ENCODE data around the gene AIM2. TPM values are rescaled to one million over a fixed set of nuclear protein-coding genes. Genes with fewer than 3 reads are reported as not detected.
"Not testable (repeated sequence)": the region's sequence is repeated elsewhere in the genome, so short reads cannot be mapped to it uniquely, and the experiment has no call there.

AIM2 gene
- total RNA-seq, 1 experiment from 2014 or later, result 1.1 TPM

GRCh38 chr1:159030311-159030710, 46.3 kb downstream of the AIM2 start:
- H3K9me3 Mint-ChIP-seq, result peaks cover 0 to 7% of the 10 kb centered on the region in 2 experiments; a peak in 2 of 5 replicates
- TF ChIP-seq CTCF (conservative IDR thresholded peaks at IDR 0.05), result no peak
- no peak overlapping the region for H3K18ac ChIP-seq (ENCODE audit: insufficient read length, low read depth, low read length)
- H4K20me1 ChIP-seq (ENCODE audit: control insufficient read depth, insufficient read depth, insufficient read length), result no peaks in the 10 kb centered on the region
- WGBS (ENCODE audit: extremely low coverage, insufficient read length, low lambda C conversion rate), result no CpG with 5 or more reads among the region's 1 CpG
- H3K23ac ChIP-seq (ENCODE audit: insufficient read length, low read depth, low read length), result no peak overlapping the region
- no peak overlapping the region for H2BK15ac ChIP-seq (ENCODE audit: low read depth, low read length)
- H3K27me3 Mint-ChIP-seq (ENCODE audit: low read depth), result no peaks in the 10 kb centered on the region
- H2BK20ac ChIP-seq (ENCODE audit: low read depth, low read length, poor library complexity, severe bottlenecking), result no peak overlapping the region
- H3K4ac ChIP-seq (ENCODE audit: low read depth, low read length), result no peak overlapping the region
- no peak overlapping the region for H2AFZ ChIP-seq (ENCODE audit: low read length)
- H3K4me3 Mint-ChIP-seq, result no peak overlapping the region
- no peak overlapping the region for H3K56ac ChIP-seq (ENCODE audit: insufficient read length, low read depth, low read length)
- no peak overlapping the region for H3T11ph ChIP-seq (ENCODE audit: low read length)
- no peaks in the 10 kb centered on the region for H3K79me1 ChIP-seq (ENCODE audit: insufficient read depth, low read depth, low read length, poor library complexity, severe bottlenecking)
- no peak overlapping the region for H3K9ac ChIP-seq (ENCODE audit: extremely low read depth, insufficient read length, low read length)
- no peak overlapping the region for H3K14ac ChIP-seq (ENCODE audit: insufficient read depth, low read length)
- H2BK5ac ChIP-seq (ENCODE audit: insufficient read length, low read length), result no peak overlapping the region
- no peak overlapping the region for H4K91ac ChIP-seq (ENCODE audit: insufficient read length, low read depth, low read length)
- peaks cover 0 to 17% (median 0%) of the 10 kb centered on the region in 3 experiments; a peak in 4 of 7 replicates for H3K36me3 Mint-ChIP-seq (ENCODE audit: insufficient read depth in 1 of 3, low read depth in 3 of 3)
- no peaks in the 10 kb centered on the region for H3K23me2 ChIP-seq (ENCODE audit: insufficient read length, low read depth, low read length, poor library complexity, severe bottlenecking)
- no peak overlapping the region for H4K5ac ChIP-seq (ENCODE audit: insufficient read length, low read depth, low read length)
- no peak overlapping the region for H2BK12ac ChIP-seq (ENCODE audit: insufficient read length, low read depth, low read length)
- no peak overlapping the region for H2AK5ac ChIP-seq (ENCODE audit: insufficient read length, low read length)
- no peak overlapping the region for H3K27ac Mint-ChIP-seq
- H2BK120ac ChIP-seq (ENCODE audit: low read depth, low read length, poor library complexity, severe bottlenecking), result no peak overlapping the region
- no peaks in the 10 kb centered on the region for H3K27me3 ChIP-seq (ENCODE audit: insufficient read depth, low read length)
- no peak overlapping the region for H3K27ac ChIP-seq (ENCODE audit: insufficient read length, low read depth, low read length)
- no peak overlapping the region for H3K4me2 ChIP-seq (ENCODE audit: insufficient read depth, insufficient read length, low read length)
- H4K8ac ChIP-seq (replicated peaks; ENCODE audit: insufficient read length, low read depth, low read length), result no peak overlapping the region
- H3K9me3 ChIP-seq (ENCODE audit: control insufficient read depth, low read depth, low read length), result no peaks in the 10 kb centered on the region
- DNase-seq, result no peak
- no peaks in the 10 kb centered on the region for H3K4me1 ChIP-seq (ENCODE audit: insufficient read depth, low read length)
- peaks cover 14% of the 10 kb centered on the region in 2 experiments for H3K4me1 Mint-ChIP-seq
- no peaks in the 10 kb centered on the region; the same call in 1 of the 2 replicates for H3K79me2 ChIP-seq (ENCODE audit: insufficient read depth, low read length)

GRCh38 chr1:159026841-159027240, 49.7 kb downstream of the AIM2 start:
- not testable (repeated sequence) for H3K27ac ChIP-seq (ENCODE audit: insufficient read length, low read depth, low read length); H3K9ac ChIP-seq (ENCODE audit: extremely low read depth, insufficient read length, low read length); H3K23me2 ChIP-seq (ENCODE audit: insufficient read length, low read depth, low read length, poor library complexity, severe bottlenecking); H2BK15ac ChIP-seq (ENCODE audit: low read depth, low read length); H2BK120ac ChIP-seq (ENCODE audit: low read depth, low read length, poor library complexity, severe bottlenecking); H4K8ac ChIP-seq (replicated peaks; ENCODE audit: insufficient read length, low read depth, low read length); H4K5ac ChIP-seq (ENCODE audit: insufficient read length, low read depth, low read length); H2BK5ac ChIP-seq (ENCODE audit: insufficient read length, low read length); H2BK12ac ChIP-seq (ENCODE audit: insufficient read length, low read depth, low read length); H3K18ac ChIP-seq (ENCODE audit: insufficient read length, low read depth, low read length); H3K79me1 ChIP-seq (ENCODE audit: insufficient read depth, low read depth, low read length, poor library complexity, severe bottlenecking); H3K27me3 ChIP-seq (ENCODE audit: insufficient read depth, low read length); H3K79me2 ChIP-seq (ENCODE audit: insufficient read depth, low read length); H4K91ac ChIP-seq (ENCODE audit: insufficient read length, low read depth, low read length); H3K9me3 ChIP-seq (ENCODE audit: control insufficient read depth, low read depth, low read length); H2AK5ac ChIP-seq (ENCODE audit: insufficient read length, low read length); H3K27me3 Mint-ChIP-seq (ENCODE audit: low read depth); H2AFZ ChIP-seq (ENCODE audit: low read length); H2BK20ac ChIP-seq (ENCODE audit: low read depth, low read length, poor library complexity, severe bottlenecking); H3K36me3 Mint-ChIP-seq (ENCODE audit: insufficient read depth in 1 of 3, low read depth in 3 of 3); H3K14ac ChIP-seq (ENCODE audit: insufficient read depth, low read length); H3K23ac ChIP-seq (ENCODE audit: insufficient read length, low read depth, low read length); H3K4me3 Mint-ChIP-seq; H3K4me2 ChIP-seq (ENCODE audit: insufficient read depth, insufficient read length, low read length); H3K4ac ChIP-seq (ENCODE audit: low read depth, low read length); H3T11ph ChIP-seq (ENCODE audit: low read length); DNase-seq; H3K56ac ChIP-seq (ENCODE audit: insufficient read length, low read depth, low read length); H4K20me1 ChIP-seq (ENCODE audit: control insufficient read depth, insufficient read depth, insufficient read length); H3K9me3 Mint-ChIP-seq; H3K27ac Mint-ChIP-seq; H3K4me1 ChIP-seq (ENCODE audit: insufficient read depth, low read length)
- no CpG with 5 or more reads among the region's 2 CpGs for WGBS (ENCODE audit: extremely low coverage, insufficient read length, low lambda C conversion rate)
- H3K4me1 Mint-ChIP-seq, result peaks cover 25 to 29% of the 10 kb centered on the region in 2 experiments

Data from H9 (cell line).